Left ventricle myocardium inferior (tissue), 1 donor: Measurements from ENCODE around the gene CTRB2. TPM values are rescaled to one million over a fixed set of nuclear protein-coding genes. Genes with fewer than 3 reads are reported as not detected.
"Not testable (repeated sequence)": the region's sequence is repeated elsewhere in the genome, so short reads cannot be mapped to it uniquely, and the experiment has no call there.

Experiments
- DNase-seq: peaks from one replicate; pipeline ENCODE4 v3.0.0-alpha.2; 2020
- H3K27ac ChIP-seq: fragments of 200-600 bp; replicated peaks from 2 replicates; pipeline ENCODE4 v1.8.0; 2021
- H3K27me3 ChIP-seq: fragments of 200-600 bp; 2 replicates; pipeline ENCODE4 v1.8.0; 2021; ENCODE audit warnings: low read depth
- H3K36me3 ChIP-seq: fragments of 200-600 bp; 2 replicates; pipeline ENCODE4 v1.8.0; 2021
- H3K4me1 ChIP-seq: fragments of 200-600 bp; 2 replicates; pipeline ENCODE4 v1.8.0; 2021
- H3K4me3 ChIP-seq: fragments of 200-600 bp; 2 replicates; pipeline ENCODE4 v1.8.0; 2021; ENCODE audit warnings: mild to moderate bottlenecking, moderate library complexity
- H3K9me3 ChIP-seq: fragments of 200-600 bp; replicated peaks from 2 replicates; pipeline ENCODE4 v1.8.0; 2021
- intact Hi-C: fragments of 100-400 bp; cut with micrococcal nuclease; formaldehyde crosslinking; loops from one replicate; pipeline ENCODE4 v1.11.0; 2022
- total RNA-seq: library from RNA; stranded (reverse); fragmentation: NEBNext Ultra II Directional; extraction: Animal tissue kit (Norgen Biotek cat#: 25700); gene quantifications from one replicate; pipeline ENCODE4 v1.2.1, GENCODE V29; 2021
- TF ChIP-seq, protein P1 (sequence below): fragments of 200-600 bp; IDR thresholded peaks from 2 replicates; pipeline ENCODE4 v1.8.0; 2021; ENCODE audit warnings: antibody characterized with exemption, mild to moderate bottlenecking, borderline replicate concordance
- donor health status: DM: no; HTN: yes; CAD: no; lungs with severe emphysema.

The CTRB2 gene
- total RNA-seq, 1 donor from 2014 or later: not detected

DNA sequence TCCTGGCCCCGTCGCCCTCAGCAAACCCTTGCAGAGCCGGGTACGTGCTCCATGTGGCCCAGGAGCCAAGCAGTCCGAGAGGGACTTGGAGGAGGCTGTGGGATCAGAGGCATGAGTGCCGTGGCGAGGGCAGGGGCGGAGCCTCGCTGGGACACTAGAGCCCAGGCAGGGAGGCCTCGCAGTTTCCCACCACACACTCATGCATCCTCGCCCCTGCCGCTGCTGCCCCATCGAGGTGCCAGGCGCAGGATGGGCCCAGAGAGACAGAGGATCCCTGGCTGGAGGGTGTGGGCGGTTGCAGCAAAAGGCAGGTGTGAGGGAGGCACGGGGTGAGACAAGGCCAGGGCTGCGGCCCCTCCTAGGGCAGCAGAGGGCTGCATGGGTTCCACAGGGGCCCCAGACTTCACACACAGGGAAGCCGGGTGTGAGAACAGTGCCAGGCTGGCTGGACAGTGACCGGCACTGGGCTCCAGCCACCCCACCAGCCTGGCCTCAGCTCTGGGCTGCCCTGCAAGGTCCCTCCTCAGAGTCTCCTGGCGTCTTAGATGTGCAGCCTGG is 36.8 kb upstream of the CTRB2 start:
- no peak for DNase-seq
- peak overlapping the region; percentile 23 for H3K4me3 ChIP-seq
- no peaks in the 10 kb centered on the region for H3K27me3 ChIP-seq
- H3K36me3 ChIP-seq: peaks cover 31% of the 10 kb centered on the region
- TF ChIP-seq, protein P1, sequence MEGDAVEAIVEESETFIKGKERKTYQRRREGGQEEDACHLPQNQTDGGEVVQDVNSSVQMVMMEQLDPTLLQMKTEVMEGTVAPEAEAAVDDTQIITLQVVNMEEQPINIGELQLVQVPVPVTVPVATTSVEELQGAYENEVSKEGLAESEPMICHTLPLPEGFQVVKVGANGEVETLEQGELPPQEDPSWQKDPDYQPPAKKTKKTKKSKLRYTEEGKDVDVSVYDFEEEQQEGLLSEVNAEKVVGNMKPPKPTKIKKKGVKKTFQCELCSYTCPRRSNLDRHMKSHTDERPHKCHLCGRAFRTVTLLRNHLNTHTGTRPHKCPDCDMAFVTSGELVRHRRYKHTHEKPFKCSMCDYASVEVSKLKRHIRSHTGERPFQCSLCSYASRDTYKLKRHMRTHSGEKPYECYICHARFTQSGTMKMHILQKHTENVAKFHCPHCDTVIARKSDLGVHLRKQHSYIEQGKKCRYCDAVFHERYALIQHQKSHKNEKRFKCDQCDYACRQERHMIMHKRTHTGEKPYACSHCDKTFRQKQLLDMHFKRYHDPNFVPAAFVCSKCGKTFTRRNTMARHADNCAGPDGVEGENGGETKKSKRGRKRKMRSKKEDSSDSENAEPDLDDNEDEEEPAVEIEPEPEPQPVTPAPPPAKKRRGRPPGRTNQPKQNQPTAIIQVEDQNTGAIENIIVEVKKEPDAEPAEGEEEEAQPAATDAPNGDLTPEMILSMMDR: no peak
- intact Hi-C loops: no loop called here
- H3K9me3 ChIP-seq: no peaks in the 10 kb centered on the region
- peak overlapping the region; percentile 98 for H3K27ac ChIP-seq
- peaks cover 100% of the 10 kb centered on the region for H3K4me1 ChIP-seq

DNA sequence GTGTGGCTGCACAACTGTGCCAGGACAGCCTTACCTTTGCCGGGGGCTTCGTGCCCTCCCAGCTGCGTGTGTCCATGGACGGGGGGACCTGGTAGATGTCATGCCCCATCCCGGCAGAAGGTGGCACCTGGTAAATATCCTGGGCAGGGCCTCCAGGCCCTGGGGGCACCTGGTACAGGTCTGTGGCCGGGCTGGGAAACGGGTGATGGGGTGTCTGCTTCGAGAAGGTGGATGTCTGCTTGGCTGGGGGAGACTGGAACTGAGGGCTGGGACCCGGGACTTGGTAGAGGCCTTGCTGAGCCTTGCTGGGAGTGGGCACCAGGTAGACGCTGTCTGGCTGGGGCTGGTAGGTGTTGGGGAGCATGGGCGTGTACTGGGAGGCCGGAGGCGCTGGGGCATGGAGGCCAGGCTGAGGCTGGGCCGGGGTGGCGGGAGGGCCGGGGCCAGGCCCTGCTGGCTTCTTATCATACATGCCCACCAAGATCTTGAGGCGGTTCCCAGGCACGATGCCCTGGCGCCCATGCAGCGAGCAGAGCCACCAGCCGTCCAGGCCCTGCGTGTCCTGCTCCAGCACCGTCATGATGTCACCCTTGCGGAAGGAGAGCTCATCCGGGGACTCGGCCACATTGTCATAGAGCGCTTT is 35.6 kb upstream of the CTRB2 start:
- not testable (repeated sequence) for DNase-seq

DNA sequence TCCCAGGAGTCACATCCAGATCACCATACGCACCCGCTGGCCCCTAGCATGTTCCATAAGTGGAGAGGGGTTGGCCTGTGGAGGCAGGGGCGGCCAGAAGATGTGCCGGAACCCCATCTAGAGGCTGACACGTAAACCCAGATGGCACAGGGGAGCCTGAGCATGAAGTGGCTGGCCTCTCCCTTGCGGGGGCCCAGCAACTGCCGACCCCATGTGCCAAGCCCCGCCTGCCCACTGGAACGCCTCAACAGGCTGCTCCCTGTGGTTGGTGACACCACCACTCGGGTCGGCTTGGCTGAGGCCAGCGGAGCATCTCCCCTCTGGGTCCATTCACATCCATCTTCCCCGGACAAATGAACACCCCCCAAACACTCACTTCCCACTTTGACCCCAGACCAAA is 35.0 kb upstream of the CTRB2 start:
- H3K27me3 ChIP-seq: no peaks in the 10 kb centered on the region
- TF ChIP-seq, protein P1: no peak
- intact Hi-C loops: no loop called here
- no peak overlapping the region for H3K4me3 ChIP-seq
- H3K36me3 ChIP-seq: peaks cover 34% of the 10 kb centered on the region
- H3K4me1 ChIP-seq: peaks cover 100% of the 10 kb centered on the region
- H3K9me3 ChIP-seq: no peaks in the 10 kb centered on the region
- no peak for DNase-seq
- peak overlapping the region; percentile 88 for H3K27ac ChIP-seq

More for the DNA sequence above, 35.6 kb upstream of the CTRB2 start:
- peak overlapping the region; percentile 98 for H3K27ac ChIP-seq
- H3K4me3 ChIP-seq, H3K27me3 ChIP-seq, H3K9me3 ChIP-seq, intact Hi-C loops: not testable (repeated sequence)
- H3K36me3 ChIP-seq: peaks cover 31% of the 10 kb centered on the region
- H3K4me1 ChIP-seq: peaks cover 100% of the 10 kb centered on the region

DNA sequence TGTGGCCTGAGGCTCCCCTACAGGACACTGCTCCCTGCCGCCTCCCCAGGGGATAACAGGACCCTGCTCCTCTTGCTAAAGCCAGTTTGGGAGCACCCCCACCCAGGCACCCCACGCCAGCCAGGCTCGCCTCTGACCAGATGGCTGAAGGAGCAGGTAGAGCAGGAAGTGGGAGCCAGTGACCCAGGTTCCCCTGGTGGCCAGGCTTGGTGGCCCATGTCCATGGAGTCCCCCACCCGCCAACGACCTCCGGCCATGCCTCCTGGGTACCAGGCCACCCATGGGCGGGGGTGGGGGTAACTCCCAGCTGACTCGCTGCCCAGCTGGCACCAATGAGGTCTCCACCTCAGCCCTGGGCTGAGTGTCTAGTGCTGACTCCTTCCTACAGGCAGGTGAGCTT is 34.5 kb upstream of the CTRB2 start:
- TF ChIP-seq, protein P1: no peak
- Histone ChIP-seq H3K27me3 (no peaks in the 10 kb centered on the region), H3K9me3 (no peaks in the 10 kb centered on the region), H3K36me3 (peaks cover 38% of the 10 kb centered on the region), H3K4me1 (peaks cover 98% of the 10 kb centered on the region), H3K4me3 (no peak overlapping the region), H3K27ac (peak overlapping the region; percentile 88)
- DNase-seq: no peak
- intact Hi-C loops: no loop called here

DNA sequence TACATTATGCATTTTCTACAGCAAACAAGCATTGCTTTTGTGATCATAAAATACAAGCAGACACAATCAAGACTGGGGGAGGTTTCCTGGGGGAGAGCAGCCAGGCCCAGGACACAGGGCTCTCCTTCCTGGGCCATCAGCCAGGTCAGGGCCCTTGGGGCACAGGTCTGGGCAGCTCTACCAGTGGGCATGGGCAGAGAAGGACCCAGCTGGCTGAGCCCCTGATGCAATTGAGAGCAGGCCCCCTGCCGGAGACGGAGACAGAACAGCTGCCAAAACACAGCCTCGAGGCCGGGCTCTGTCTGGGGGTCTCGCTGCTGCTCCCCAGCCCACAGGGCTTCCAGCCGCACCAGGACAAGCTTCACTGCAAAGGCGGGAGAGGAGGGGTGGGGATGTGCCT is 33.7 kb upstream of the CTRB2 start:
- H3K4me3 ChIP-seq, H3K27me3 ChIP-seq, H3K9me3 ChIP-seq, intact Hi-C loops, DNase-seq: not testable (repeated sequence)
- peaks cover 40% of the 10 kb centered on the region for H3K36me3 ChIP-seq
- H3K4me1 ChIP-seq: peaks cover 90% of the 10 kb centered on the region
- peak overlapping the region; percentile 88 for H3K27ac ChIP-seq

DNA sequence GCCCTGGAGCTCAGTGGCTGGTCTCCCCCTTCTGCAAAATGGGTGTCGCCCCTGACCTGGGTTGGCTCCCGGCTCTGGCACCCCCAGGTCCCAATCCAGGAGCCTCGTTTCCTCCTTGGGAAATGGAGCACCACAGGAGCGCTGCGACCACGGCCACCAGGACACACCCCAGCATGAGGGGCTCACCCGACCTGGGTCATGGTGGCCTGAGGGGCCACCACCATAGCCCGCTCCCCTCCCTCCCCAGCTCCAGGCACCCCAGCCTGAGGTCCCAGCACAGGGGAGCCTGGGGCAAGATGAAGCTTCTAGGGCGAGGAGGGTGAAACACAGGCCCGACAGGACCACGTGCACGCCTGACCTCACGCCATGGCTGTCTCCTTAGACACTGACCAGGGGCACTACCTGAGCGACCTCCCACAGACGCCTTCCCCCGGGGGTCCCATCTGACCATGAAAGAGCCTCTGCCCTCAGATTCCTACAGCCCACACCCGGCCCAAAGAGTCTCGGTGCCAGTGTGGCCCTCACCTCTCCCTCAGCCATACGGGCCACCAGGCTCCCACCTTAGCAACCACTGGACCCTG is 32.7 kb upstream of the CTRB2 start:
- intact Hi-C loops: no loop called here
- H3K27ac ChIP-seq: peak overlapping the region; percentile 88
- no peaks in the 10 kb centered on the region for H3K9me3 ChIP-seq
- H3K4me1 ChIP-seq: peaks cover 87% of the 10 kb centered on the region
- H3K36me3 ChIP-seq: peaks cover 50% of the 10 kb centered on the region
- TF ChIP-seq, protein P1: no peak
- peak overlapping the region; percentile 6 for H3K4me3 ChIP-seq
- DNase-seq: no peak
- H3K27me3 ChIP-seq: no peaks in the 10 kb centered on the region
